WTC11 (cell line): ENCODE measurements around the gene C10orf105. TPM values are rescaled to one million over a fixed set of nuclear protein-coding genes. Genes with fewer than 3 reads are reported as not detected.
A peak's percentile ranks its signal among the peaks of the same experiment; 100 is the strongest.

Experiments used
- ATAC-seq: fragments of 200-7000 bp; cut with Tn5 transposase; 2 replicates; pipeline ENCODE4 v1.10.0; 2021; ENCODE audit warnings: mild to moderate bottlenecking, moderate library complexity
- CTCF ChIA-PET: fragments of 300-600 bp; sonication (Branson Sonifier 250); formaldehyde crosslinking; loops from one replicate; lab custom pipeline; 2021; ENCODE audit warnings: antibody characterized with exemption; lab: Charles Lee
- POLR2A ChIA-PET: fragments of 350-600 bp; sonication (Branson Sonifier 250); formaldehyde crosslinking; loops from one replicate; lab custom pipeline; 2021; ENCODE audit warnings: antibody characterized with exemption; lab: Charles Lee
- DNase-seq: peaks from one replicate; pipeline ENCODE4 v3.0.0; 2021; ENCODE audit warnings: low spot score
- H3K27ac Mint-ChIP-seq: 2 replicates; pipeline ENCODE4 v1.8.0; 2021; ENCODE audit warnings: mixed read lengths
- H3K27me3 Mint-ChIP-seq: 2 replicates; pipeline ENCODE4 v1.8.0; 2021; ENCODE audit warnings: low read depth, mild to moderate bottlenecking, moderate library complexity, mixed read lengths
- H3K36me3 Mint-ChIP-seq: 2 replicates; pipeline ENCODE4 v1.8.0; 2021; ENCODE audit warnings: mixed read lengths
- H3K4me1 Mint-ChIP-seq: 2 replicates; pipeline ENCODE4 v1.8.0; 2022; ENCODE audit warnings: mixed read lengths
- H3K4me3 Mint-ChIP-seq: 2 replicates; pipeline ENCODE4 v1.8.0; 2021; ENCODE audit warnings: mild to moderate bottlenecking, moderate library complexity, mixed read lengths
- H3K9me3 Mint-ChIP-seq: 2 replicates; pipeline ENCODE4 v1.8.0; 2021; ENCODE audit warnings: mixed read lengths
- ATF1 ChIP-seq: sonication (generic); formaldehyde crosslinking; IDR thresholded peaks from 2 replicates; pipeline ENCODE4 v1.8.1; 2023; ENCODE audit warnings: mild to moderate bottlenecking, moderate library complexity, missing genetic modification reagents
- CBFB ChIP-seq: sonication (generic); formaldehyde crosslinking; IDR thresholded peaks from 2 replicates; pipeline ENCODE4 v1.8.1; 2022; ENCODE audit warnings: mild to moderate bottlenecking, low read depth, missing genetic modification reagents
- CREM ChIP-seq: sonication (generic); formaldehyde crosslinking; IDR thresholded peaks from 2 replicates; pipeline ENCODE4 v1.8.1; 2022; ENCODE audit warnings: mild to moderate bottlenecking, missing genetic modification reagents, moderate library complexity
- ELF4 ChIP-seq: sonication (generic); formaldehyde crosslinking; IDR thresholded peaks from 2 replicates; pipeline ENCODE4 v1.8.1; 2022; ENCODE audit warnings: low read depth, mild to moderate bottlenecking, moderate library complexity, missing genetic modification reagents
- GABPB1 ChIP-seq: sonication (generic); formaldehyde crosslinking; IDR thresholded peaks from 2 replicates; pipeline ENCODE4 v1.8.1; 2023; ENCODE audit warnings: mild to moderate bottlenecking, missing genetic modification reagents
- JAZF1 ChIP-seq: fragments of 250-450 bp; sonication (Bioruptor Pico); IDR thresholded peaks from 2 replicates; pipeline ENCODE4 v1.9.0; 2021; ENCODE audit warnings: moderate library complexity, mild to moderate bottlenecking, inconsistent platforms
- MYBL2 ChIP-seq: sonication (generic); formaldehyde crosslinking; IDR thresholded peaks from 2 replicates; pipeline ENCODE4 v1.8.1; 2023; ENCODE audit warnings: mild to moderate bottlenecking, moderate library complexity, missing genetic modification reagents
- NR1H2 ChIP-seq: sonication (generic); formaldehyde crosslinking; IDR thresholded peaks from 2 replicates; pipeline ENCODE4 v1.9.0; 2021; ENCODE audit warnings: mild to moderate bottlenecking, moderate library complexity, missing genetic modification reagents
- SOX15 ChIP-seq: fragments of 250-450 bp; sonication (Bioruptor Pico); IDR thresholded peaks from 2 replicates; pipeline ENCODE4 v1.9.0; 2021; ENCODE audit warnings: mild to moderate bottlenecking
- TCF7 ChIP-seq: sonication (generic); formaldehyde crosslinking; IDR thresholded peaks from 2 replicates; pipeline ENCODE4 v1.8.0; 2022; ENCODE audit warnings: mild to moderate bottlenecking, low read depth, missing genetic modification reagents, moderate library complexity
- ZBTB21 ChIP-seq: sonication (generic); formaldehyde crosslinking; IDR thresholded peaks from 2 replicates; pipeline ENCODE4 v1.8.1; 2023; ENCODE audit warnings: mild to moderate bottlenecking, missing genetic modification reagents, borderline replicate concordance
- ZNF317 ChIP-seq: sonication (generic); formaldehyde crosslinking; IDR thresholded peaks from 2 replicates; pipeline ENCODE4 v1.8.1; 2023; ENCODE audit warnings: low read depth, mild to moderate bottlenecking, moderate library complexity, missing genetic modification reagents, borderline replicate concordance
- ZNF396 ChIP-seq: fragments of 250-450 bp; sonication (Bioruptor Pico); IDR thresholded peaks from 2 replicates; pipeline ENCODE4 v1.8.0; 2021; ENCODE audit warnings: mild to moderate bottlenecking, moderate library complexity, borderline replicate concordance
- total RNA-seq: library from RNA; stranded (reverse); gene quantifications from 3 replicates; pipeline ENCODE4 v1.2.3, GENCODE V29; 2021
- TF ChIP-seq, protein P1 (sequence below): sonication (generic); formaldehyde crosslinking; IDR thresholded peaks from 2 replicates; pipeline ENCODE4 v1.8.0; 2022; ENCODE audit warnings: mild to moderate bottlenecking, missing genetic modification reagents
- TF ChIP-seq, protein P2 (sequence below): sonication (generic); formaldehyde crosslinking; IDR thresholded peaks from 2 replicates; pipeline ENCODE4 v1.8.1; 2022; ENCODE audit warnings: low read depth, missing genetic modification reagents, borderline replicate concordance
- TF ChIP-seq, protein P3 (sequence below): fragments of 250-450 bp; sonication (Bioruptor Pico); IDR thresholded peaks from 2 replicates; pipeline ENCODE4 v2.1.2; 2022; ENCODE audit warnings: mild to moderate bottlenecking, moderate library complexity
- TF ChIP-seq, protein P4 (sequence below): sonication (generic); formaldehyde crosslinking; IDR thresholded peaks from 2 replicates; pipeline ENCODE4 v1.8.0; 2022; ENCODE audit warnings: mild to moderate bottlenecking, missing genetic modification reagents
- TF ChIP-seq, protein P5 (sequence below): sonication (generic); formaldehyde crosslinking; IDR thresholded peaks from 2 replicates; pipeline ENCODE4 v1.8.1; 2023; ENCODE audit warnings: mild to moderate bottlenecking, missing genetic modification reagents, moderate library complexity
- TF ChIP-seq, protein P6 (sequence below): fragments of 200-600 bp; IDR thresholded peaks from 2 replicates; pipeline ENCODE4 v1.8.0; 2022; ENCODE audit warnings: antibody characterized with exemption
- TF ChIP-seq, protein P7 (sequence below): fragments of 250-450 bp; sonication (Bioruptor Pico); IDR thresholded peaks from 2 replicates; pipeline ENCODE4 v1.9.0; 2021; ENCODE audit warnings: mild to moderate bottlenecking, borderline replicate concordance

Gene C10orf105
- total RNA-seq, 1 experiment from 2014 or later = 0.48 TPM

DNA sequence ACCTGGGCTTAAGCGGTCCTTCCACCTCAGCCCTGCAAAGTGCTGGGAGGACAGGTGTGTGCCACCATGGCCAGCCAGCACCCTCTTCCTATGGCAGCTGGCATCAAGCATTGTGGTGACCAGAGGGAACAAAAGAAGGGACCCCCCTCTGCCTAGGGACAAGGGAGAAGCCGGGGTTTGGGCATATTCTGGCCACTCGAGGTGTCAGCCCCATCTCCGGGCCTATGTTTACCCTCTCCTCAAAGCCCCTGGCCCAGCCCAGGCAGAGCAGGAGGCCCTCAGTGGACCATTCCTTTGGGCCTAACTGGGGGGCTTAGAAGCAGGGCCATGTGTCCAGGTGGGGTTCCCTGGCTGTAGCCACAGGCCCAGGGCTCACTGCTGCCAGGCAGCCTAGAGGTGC lies 29.8 kb upstream of the C10orf105 start (continued):
- TF ChIP-seq, protein P1, sequence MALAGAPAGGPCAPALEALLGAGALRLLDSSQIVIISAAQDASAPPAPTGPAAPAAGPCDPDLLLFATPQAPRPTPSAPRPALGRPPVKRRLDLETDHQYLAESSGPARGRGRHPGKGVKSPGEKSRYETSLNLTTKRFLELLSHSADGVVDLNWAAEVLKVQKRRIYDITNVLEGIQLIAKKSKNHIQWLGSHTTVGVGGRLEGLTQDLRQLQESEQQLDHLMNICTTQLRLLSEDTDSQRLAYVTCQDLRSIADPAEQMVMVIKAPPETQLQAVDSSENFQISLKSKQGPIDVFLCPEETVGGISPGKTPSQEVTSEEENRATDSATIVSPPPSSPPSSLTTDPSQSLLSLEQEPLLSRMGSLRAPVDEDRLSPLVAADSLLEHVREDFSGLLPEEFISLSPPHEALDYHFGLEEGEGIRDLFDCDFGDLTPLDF (CRISPR knock-in tag) = no peak
- TF ChIP-seq, protein P2, sequence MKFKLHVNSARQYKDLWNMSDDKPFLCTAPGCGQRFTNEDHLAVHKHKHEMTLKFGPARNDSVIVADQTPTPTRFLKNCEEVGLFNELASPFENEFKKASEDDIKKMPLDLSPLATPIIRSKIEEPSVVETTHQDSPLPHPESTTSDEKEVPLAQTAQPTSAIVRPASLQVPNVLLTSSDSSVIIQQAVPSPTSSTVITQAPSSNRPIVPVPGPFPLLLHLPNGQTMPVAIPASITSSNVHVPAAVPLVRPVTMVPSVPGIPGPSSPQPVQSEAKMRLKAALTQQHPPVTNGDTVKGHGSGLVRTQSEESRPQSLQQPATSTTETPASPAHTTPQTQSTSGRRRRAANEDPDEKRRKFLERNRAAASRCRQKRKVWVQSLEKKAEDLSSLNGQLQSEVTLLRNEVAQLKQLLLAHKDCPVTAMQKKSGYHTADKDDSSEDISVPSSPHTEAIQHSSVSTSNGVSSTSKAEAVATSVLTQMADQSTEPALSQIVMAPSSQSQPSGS (CRISPR knock-in tag) = no peak
- TF ChIP-seq ATF1 (no peak), CBFB (CRISPR knock-in tag) (no peak)

DNA sequence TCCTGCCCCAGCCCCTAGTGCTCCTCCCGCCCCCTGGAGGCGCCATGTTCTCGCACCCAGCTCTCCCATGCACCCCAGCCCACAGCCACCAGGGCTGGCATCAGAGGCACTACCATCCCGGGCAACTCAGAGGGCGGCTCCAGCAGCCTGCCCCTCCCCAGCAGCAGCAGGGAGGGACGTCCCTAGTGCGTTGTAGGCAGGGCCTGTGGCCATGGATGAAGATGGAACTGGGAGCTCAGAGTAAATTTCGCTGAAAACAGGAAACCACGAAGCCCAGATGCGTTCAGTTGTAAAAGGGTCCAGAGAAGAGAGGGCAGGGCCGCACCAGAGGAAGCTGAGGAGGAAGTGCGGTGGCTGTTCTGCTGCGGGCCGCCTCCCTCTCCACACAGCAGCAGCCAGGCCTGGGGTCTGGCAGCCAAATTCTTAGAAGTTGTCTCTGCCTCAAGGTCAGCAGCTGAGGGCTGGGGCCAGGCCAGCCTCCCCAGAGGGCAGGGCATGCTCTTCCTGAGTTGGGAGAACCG lies 29.2 kb upstream of the C10orf105 start:
- peak; percentile 43 for ATAC-seq
- POLR2A ChIA-PET = no interaction called here
- TF ChIP-seq, protein P3, sequence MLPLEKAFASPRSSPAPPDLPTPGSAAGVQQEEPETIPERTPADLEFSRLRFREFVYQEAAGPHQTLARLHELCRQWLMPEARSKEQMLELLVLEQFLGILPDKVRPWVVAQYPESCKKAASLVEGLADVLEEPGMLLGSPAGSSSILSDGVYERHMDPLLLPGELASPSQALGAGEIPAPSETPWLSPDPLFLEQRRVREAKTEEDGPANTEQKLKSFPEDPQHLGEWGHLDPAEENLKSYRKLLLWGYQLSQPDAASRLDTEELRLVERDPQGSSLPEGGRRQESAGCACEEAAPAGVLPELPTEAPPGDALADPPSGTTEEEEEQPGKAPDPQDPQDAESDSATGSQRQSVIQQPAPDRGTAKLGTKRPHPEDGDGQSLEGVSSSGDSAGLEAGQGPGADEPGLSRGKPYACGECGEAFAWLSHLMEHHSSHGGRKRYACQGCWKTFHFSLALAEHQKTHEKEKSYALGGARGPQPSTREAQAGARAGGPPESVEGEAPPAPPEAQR (CRISPR knock-in tag) = no peak
- no peak for TF ChIP-seq CREM (CRISPR knock-in tag)
- TF ChIP-seq NR1H2 (CRISPR knock-in tag) = no peak
- no peak for TF ChIP-seq GABPB1 (CRISPR knock-in tag)
- no peak for TF ChIP-seq ZBTB21 (CRISPR knock-in tag)
- TF ChIP-seq ZNF317 (CRISPR knock-in tag) = no peak
- TF ChIP-seq, protein P4, sequence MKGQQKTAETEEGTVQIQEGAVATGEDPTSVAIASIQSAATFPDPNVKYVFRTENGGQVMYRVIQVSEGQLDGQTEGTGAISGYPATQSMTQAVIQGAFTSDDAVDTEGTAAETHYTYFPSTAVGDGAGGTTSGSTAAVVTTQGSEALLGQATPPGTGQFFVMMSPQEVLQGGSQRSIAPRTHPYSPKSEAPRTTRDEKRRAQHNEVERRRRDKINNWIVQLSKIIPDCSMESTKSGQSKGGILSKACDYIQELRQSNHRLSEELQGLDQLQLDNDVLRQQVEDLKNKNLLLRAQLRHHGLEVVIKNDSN (CRISPR knock-in tag) = no peak
- no peak for TF ChIP-seq TCF7 (CRISPR knock-in tag)
- TF ChIP-seq ELF4 = no peak
- no peak for TF ChIP-seq SOX15 (CRISPR knock-in tag)
- TF ChIP-seq, protein P5, sequence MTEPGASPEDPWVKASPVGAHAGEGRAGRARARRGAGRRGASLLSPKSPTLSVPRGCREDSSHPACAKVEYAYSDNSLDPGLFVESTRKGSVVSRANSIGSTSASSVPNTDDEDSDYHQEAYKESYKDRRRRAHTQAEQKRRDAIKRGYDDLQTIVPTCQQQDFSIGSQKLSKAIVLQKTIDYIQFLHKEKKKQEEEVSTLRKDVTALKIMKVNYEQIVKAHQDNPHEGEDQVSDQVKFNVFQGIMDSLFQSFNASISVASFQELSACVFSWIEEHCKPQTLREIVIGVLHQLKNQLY (CRISPR knock-in tag) = no peak
- no peak for TF ChIP-seq ZNF396
- TF ChIP-seq MYBL2 = no peak
- TF ChIP-seq JAZF1 (CRISPR knock-in tag) = no peak
- TF ChIP-seq, protein P1 (CRISPR knock-in tag) = no peak
- TF ChIP-seq, protein P6, sequence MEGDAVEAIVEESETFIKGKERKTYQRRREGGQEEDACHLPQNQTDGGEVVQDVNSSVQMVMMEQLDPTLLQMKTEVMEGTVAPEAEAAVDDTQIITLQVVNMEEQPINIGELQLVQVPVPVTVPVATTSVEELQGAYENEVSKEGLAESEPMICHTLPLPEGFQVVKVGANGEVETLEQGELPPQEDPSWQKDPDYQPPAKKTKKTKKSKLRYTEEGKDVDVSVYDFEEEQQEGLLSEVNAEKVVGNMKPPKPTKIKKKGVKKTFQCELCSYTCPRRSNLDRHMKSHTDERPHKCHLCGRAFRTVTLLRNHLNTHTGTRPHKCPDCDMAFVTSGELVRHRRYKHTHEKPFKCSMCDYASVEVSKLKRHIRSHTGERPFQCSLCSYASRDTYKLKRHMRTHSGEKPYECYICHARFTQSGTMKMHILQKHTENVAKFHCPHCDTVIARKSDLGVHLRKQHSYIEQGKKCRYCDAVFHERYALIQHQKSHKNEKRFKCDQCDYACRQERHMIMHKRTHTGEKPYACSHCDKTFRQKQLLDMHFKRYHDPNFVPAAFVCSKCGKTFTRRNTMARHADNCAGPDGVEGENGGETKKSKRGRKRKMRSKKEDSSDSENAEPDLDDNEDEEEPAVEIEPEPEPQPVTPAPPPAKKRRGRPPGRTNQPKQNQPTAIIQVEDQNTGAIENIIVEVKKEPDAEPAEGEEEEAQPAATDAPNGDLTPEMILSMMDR = no peak
- TF ChIP-seq, protein P7, sequence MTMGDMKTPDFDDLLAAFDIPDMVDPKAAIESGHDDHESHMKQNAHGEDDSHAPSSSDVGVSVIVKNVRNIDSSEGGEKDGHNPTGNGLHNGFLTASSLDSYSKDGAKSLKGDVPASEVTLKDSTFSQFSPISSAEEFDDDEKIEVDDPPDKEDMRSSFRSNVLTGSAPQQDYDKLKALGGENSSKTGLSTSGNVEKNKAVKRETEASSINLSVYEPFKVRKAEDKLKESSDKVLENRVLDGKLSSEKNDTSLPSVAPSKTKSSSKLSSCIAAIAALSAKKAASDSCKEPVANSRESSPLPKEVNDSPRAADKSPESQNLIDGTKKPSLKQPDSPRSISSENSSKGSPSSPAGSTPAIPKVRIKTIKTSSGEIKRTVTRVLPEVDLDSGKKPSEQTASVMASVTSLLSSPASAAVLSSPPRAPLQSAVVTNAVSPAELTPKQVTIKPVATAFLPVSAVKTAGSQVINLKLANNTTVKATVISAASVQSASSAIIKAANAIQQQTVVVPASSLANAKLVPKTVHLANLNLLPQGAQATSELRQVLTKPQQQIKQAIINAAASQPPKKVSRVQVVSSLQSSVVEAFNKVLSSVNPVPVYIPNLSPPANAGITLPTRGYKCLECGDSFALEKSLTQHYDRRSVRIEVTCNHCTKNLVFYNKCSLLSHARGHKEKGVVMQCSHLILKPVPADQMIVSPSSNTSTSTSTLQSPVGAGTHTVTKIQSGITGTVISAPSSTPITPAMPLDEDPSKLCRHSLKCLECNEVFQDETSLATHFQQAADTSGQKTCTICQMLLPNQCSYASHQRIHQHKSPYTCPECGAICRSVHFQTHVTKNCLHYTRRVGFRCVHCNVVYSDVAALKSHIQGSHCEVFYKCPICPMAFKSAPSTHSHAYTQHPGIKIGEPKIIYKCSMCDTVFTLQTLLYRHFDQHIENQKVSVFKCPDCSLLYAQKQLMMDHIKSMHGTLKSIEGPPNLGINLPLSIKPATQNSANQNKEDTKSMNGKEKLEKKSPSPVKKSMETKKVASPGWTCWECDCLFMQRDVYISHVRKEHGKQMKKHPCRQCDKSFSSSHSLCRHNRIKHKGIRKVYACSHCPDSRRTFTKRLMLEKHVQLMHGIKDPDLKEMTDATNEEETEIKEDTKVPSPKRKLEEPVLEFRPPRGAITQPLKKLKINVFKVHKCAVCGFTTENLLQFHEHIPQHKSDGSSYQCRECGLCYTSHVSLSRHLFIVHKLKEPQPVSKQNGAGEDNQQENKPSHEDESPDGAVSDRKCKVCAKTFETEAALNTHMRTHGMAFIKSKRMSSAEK = no peak
- H3K4me3 Mint-ChIP-seq = no peak overlapping the region
- CTCF ChIA-PET = interaction anchor here (0.5 to 4.1 kb wide), 6 partner anchors 9 to 155 kb away, joined by 3 to 18 read pairs (median 4); partner anchors contain the start of gene VSIR
- H3K4me1 Mint-ChIP-seq = peaks cover 21% of the 10 kb centered on the region
- no peaks in the 10 kb centered on the region for H3K9me3 Mint-ChIP-seq
- no peaks in the 10 kb centered on the region for H3K27me3 Mint-ChIP-seq
- no peak overlapping the region for H3K27ac Mint-ChIP-seq
- H3K36me3 Mint-ChIP-seq = no peaks in the 10 kb centered on the region
- DNase-seq = no peak
